Mucosa of stomach (tissue), 1 donor: ENCODE measurements around the gene MYRIP.

ENCODE experiments used
- H3K27me3 ChIP-seq: one replicate; pipeline ENCODE4 v1.7.0; 2013; ENCODE audit warnings: mild to moderate bottlenecking, low read length; ENCODE audit not compliant: control insufficient read depth, insufficient read depth
- H3K36me3 ChIP-seq: one replicate; pipeline ENCODE4 v1.7.0; 2013; ENCODE audit warnings: low read length; ENCODE audit not compliant: control insufficient read depth, insufficient read depth
- H3K4me1 ChIP-seq: one replicate; pipeline ENCODE4 v1.7.0; 2013; ENCODE audit warnings: mild to moderate bottlenecking, low read length; ENCODE audit not compliant: control insufficient read depth, insufficient read depth
- H3K4me3 ChIP-seq: one replicate; pipeline ENCODE4 v1.7.0; 2013; ENCODE audit warnings: low read length
- H3K9ac ChIP-seq: one replicate; pipeline ENCODE4 v1.7.0; 2013; ENCODE audit warnings: mild to moderate bottlenecking, low read length, moderate library complexity
- H3K9me3 ChIP-seq: one replicate; pipeline ENCODE4 v1.7.0; 2013; ENCODE audit warnings: mild to moderate bottlenecking, low read length, moderate library complexity; ENCODE audit not compliant: control insufficient read depth
- donor health status: Pancreatic carcinoma.

MYRIP gene

DNA sequence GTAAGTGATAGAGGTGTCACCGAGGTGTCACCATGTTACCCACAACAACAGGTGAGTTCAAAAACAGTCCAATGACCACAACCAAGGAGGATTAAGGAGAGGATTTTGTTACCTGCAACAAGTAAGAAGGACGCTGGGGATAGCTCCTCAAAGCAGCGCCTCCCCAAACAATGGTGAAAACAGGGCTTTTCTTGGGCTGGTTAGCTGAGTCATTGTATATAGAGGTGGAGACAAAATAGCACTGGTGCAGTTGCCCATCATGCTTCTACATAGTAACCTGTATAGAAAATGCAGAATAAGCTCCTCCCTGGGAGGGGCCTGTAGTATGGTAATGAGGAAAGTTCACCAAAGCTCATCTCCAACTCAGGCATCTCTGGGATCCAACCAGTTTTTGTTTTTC lies 383.2 kb downstream of the MYRIP start:
- no peaks in the 10 kb centered on the region for H3K27me3 ChIP-seq
- no peaks in the 10 kb centered on the region for H3K4me1 ChIP-seq

DNA sequence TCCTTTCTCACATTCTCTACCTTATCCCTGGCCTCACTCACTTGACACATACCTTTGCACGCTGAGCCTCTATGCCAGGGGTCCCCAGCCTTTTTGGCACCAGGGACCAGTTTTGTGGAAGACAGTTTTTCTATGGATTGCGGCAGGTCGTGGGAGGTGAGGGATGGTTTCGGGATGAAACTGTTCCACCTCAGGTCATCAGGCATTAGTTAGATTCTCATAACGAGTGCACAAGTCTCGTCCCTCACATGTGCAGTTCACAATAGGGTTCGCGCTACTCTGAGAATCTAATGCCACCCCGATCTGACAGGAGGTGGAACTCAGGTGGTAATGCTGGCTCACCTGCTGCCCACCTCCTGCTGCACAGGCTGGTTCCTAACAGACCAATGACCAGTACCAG lies 387.6 kb downstream of the MYRIP start:
- Histone ChIP-seq H3K4me1 (no peaks in the 10 kb centered on the region), H3K27me3 (no peaks in the 10 kb centered on the region), H3K9ac (no peak overlapping the region), H3K4me3 (no peak overlapping the region), H3K36me3 (no peaks in the 10 kb centered on the region), H3K9me3 (no peaks in the 10 kb centered on the region)

More for the DNA sequence above, 383.2 kb downstream of the MYRIP start:
- Histone ChIP-seq H3K36me3 (no peaks in the 10 kb centered on the region), H3K4me3 (no peak overlapping the region), H3K9me3 (no peaks in the 10 kb centered on the region), H3K9ac (no peak overlapping the region)

DNA sequence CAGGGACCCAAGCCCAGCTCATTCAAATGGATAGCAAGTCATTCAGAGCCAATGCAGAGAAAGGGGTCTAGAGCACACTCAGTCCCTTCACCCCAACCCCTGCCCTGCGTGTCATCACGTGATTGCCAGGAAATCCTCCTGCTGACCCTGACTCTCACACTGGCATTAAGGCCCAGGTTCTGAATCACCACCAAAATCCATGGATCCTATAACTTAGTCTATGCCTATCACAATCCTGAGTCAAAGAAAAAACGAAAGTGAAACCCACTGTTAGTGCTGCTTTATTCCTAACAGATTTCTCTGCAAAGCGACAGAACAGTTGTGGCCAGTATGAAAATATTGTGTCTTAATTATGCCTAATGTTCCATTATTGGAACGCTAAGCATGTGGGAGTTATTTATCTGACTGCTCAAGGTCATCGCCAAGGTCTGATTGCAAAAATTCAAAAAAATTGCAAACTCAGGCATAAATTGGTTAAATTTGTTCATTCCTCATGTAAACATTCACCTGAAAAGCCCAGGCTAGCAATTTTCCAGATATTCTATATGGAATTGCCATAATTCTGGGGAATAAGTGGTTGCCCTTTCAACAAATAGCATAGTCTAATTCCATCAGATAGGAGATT lies 391.4 kb downstream of the MYRIP start:
- no peak overlapping the region for H3K4me3 ChIP-seq

GRCh38 chr3:40201770-40202169 lies 392.4 kb downstream of the MYRIP start:
- Histone ChIP-seq H3K36me3 (no peaks in the 10 kb centered on the region), H3K4me3 (no peak overlapping the region), H3K9ac (no peak overlapping the region), H3K4me1 (no peaks in the 10 kb centered on the region), H3K27me3 (no peaks in the 10 kb centered on the region), H3K9me3 (no peaks in the 10 kb centered on the region)

More for the DNA sequence above, 391.4 kb downstream of the MYRIP start:
- Histone ChIP-seq H3K36me3 (no peaks in the 10 kb centered on the region), H3K9ac (no peak overlapping the region), H3K4me1 (no peaks in the 10 kb centered on the region), H3K9me3 (no peaks in the 10 kb centered on the region), H3K27me3 (no peaks in the 10 kb centered on the region)

GRCh38 chr3:40206522-40206921 lies 397.1 kb downstream of the MYRIP start:
- Histone ChIP-seq H3K4me3 (no peak overlapping the region), H3K9ac (no peak overlapping the region), H3K27me3 (no peaks in the 10 kb centered on the region), H3K9me3 (no peaks in the 10 kb centered on the region), H3K4me1 (no peaks in the 10 kb centered on the region), H3K36me3 (no peaks in the 10 kb centered on the region)

DNA sequence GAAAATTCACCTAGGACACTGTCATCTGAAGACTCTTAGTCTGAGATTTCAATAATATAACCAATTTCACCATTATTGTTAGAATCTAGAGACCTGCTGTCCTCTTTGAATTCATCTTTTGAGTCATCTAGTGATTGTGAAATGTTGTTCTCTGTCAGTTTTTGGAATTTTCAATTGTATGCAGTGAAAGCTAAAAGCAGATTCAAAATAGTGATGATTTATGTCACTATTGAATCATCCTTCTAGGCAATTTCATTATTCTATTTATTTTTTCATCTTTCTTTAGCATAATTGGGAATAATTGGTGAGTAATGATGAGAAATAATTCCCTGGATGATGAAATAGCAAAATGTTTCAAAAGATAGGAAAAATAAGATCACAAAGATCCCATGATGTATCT lies 398.4 kb downstream of the MYRIP start:
- no peak overlapping the region for H3K4me3 ChIP-seq
- H3K36me3 ChIP-seq = no peaks in the 10 kb centered on the region
- no peaks in the 10 kb centered on the region for H3K27me3 ChIP-seq
- no peaks in the 10 kb centered on the region for H3K9me3 ChIP-seq
- H3K9ac ChIP-seq = no peak overlapping the region
- H3K4me1 ChIP-seq = no peaks in the 10 kb centered on the region

DNA sequence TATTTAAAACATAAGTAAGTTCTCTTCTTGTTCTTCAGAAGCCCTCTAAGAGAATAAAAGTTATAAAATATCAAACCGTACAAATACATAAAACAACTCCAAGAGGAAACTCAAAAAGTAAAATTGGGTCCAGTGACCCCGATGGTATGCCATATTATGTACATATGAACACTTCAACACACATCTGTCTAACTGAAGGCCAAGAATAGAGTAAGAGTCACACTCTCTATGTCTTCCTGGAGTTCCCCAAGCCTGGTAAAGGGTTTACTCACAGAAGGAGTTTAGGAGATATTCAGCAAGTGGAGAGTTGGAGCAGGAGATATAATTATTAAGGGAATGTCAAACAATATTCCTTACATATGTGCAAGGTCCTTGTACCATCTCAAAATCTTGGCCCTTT lies 398.8 kb downstream of the MYRIP start:
- no peak overlapping the region for H3K4me3 ChIP-seq
- H3K9me3 ChIP-seq = no peaks in the 10 kb centered on the region
- H3K4me1 ChIP-seq = no peaks in the 10 kb centered on the region
- H3K36me3 ChIP-seq = no peaks in the 10 kb centered on the region
- H3K27me3 ChIP-seq = no peaks in the 10 kb centered on the region
- no peak overlapping the region for H3K9ac ChIP-seq

DNA sequence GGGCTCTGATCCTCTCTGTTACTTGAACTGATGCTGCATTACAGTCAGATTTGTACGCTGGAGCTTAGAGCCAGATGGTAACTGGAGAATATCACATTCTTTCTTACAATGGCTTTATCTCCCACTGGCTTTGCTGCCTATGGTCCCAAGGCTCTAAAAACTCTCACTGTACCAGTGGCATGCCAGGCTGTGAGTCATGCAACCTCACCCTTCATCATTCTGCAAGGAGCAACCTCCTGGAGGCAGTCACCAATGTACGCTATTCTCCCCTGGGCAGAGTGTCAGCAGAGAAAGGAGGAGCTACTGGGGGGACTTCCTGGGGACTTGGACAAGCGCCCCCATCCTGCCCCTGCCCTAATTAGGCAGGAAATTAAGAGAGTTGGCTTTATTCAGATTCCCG lies 402.2 kb downstream of the MYRIP start:
- no peaks in the 10 kb centered on the region for H3K4me1 ChIP-seq

DNA sequence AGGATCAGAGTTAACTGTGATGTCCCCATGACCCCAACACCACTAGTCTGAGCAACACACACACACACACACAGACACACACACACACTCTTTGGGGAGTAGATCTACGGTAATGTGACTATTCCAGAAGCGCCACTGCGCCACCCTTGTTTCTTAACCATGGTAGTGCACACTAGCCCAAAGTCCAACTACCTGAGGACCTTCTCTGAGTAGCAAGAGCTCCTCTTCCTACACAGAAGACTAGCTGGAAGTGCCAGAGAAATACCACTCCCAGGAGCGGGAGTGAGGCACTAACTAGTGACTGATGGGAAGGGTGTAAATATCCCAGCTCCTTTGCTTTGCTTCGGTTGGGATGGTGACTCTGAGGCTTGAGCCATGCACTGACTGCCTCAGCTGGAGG lies 404.1 kb downstream of the MYRIP start:
- Histone ChIP-seq H3K4me3 (no peak overlapping the region), H3K9ac (no peak overlapping the region)

More for the DNA sequence above, 402.2 kb downstream of the MYRIP start:
- Histone ChIP-seq H3K27me3 (no peaks in the 10 kb centered on the region), H3K4me3 (no peak overlapping the region), H3K9ac (no peak overlapping the region), H3K9me3 (no peaks in the 10 kb centered on the region), H3K36me3 (no peaks in the 10 kb centered on the region)

DNA sequence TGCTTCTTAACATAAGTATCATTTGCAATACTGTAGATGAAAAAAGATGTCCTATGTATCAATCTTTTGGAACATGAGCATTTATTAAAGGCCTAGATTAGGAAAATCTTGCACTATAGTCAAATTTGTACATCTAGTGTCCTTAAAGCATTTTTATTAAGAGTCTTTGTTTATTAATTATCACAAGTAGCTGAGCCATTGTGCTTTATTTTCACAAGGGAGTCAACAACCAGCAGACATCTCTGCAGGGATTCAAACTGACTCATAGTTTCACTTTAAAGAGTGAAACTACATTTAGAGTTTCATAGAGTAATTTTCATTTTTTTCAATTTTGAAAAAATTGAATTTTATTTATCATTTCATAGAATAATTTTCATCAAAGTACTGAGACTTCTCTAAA lies 405.6 kb downstream of the MYRIP start:
- no peaks in the 10 kb centered on the region for H3K9me3 ChIP-seq
- H3K27me3 ChIP-seq = no peaks in the 10 kb centered on the region
- H3K9ac ChIP-seq = no peak overlapping the region
- no peak overlapping the region for H3K4me3 ChIP-seq
- H3K36me3 ChIP-seq = no peaks in the 10 kb centered on the region
- H3K4me1 ChIP-seq = no peaks in the 10 kb centered on the region

More for the DNA sequence above, 404.1 kb downstream of the MYRIP start:
- Histone ChIP-seq H3K4me1 (no peaks in the 10 kb centered on the region), H3K9me3 (no peaks in the 10 kb centered on the region), H3K27me3 (no peaks in the 10 kb centered on the region), H3K36me3 (no peaks in the 10 kb centered on the region)

DNA sequence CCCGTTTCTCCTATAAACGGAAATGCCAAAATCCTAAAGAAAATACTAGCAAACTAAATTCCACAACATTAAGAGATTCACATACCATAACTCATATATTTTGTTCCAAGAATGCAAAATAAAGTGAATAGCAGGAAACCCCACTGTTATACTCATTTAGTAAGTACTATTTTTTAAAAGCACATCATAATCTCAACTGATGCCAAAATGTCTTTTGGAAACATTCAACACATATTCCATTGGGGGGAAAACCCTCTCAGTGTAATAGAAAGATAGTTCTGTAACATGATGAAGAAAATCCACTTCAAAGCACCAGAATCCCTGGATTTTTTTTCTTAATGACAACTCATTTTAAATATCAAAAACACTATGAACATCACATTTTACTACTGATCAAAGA lies 407.1 kb downstream of the MYRIP start:
- H3K9me3 ChIP-seq = no peaks in the 10 kb centered on the region
- no peaks in the 10 kb centered on the region for H3K4me1 ChIP-seq
- H3K36me3 ChIP-seq = no peaks in the 10 kb centered on the region
- no peaks in the 10 kb centered on the region for H3K27me3 ChIP-seq
- no peak overlapping the region for H3K4me3 ChIP-seq
- H3K9ac ChIP-seq = no peak overlapping the region

DNA sequence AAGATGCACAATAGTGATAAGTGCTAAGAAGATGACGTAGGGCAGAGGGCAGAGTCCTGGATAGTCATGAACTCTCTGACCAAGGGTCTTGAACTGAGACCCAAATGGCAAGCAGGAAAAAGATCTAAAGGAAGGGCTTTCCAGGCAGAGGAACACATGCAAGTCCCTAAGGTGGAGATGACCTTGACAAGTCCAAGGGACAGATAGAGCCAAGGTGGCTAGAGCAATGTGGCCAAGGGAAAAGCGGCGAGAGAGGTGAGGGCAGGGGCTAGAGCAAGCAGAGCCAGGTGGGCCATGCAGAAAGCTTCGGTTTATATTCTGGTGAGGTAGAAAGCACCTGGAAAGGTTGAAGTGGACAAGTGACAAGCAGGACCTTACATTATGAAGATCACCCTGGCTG lies 414.4 kb downstream of the MYRIP start:
- no peaks in the 10 kb centered on the region for H3K9me3 ChIP-seq
- H3K4me3 ChIP-seq = no peak overlapping the region
- H3K27me3 ChIP-seq = no peaks in the 10 kb centered on the region
- no peaks in the 10 kb centered on the region for H3K36me3 ChIP-seq
- no peaks in the 10 kb centered on the region for H3K4me1 ChIP-seq
- H3K9ac ChIP-seq = no peak overlapping the region
